Measurements from ENCODE around the gene NLRC3.
"Not testable (repeated sequence)": the region's sequence is repeated elsewhere in the genome, so short reads cannot be mapped to it uniquely, and the experiment has no call there.

Gene NLRC3

GRCh38 chr16:3528406-3528805 lies 48.8 kb downstream of the NLRC3 start:
- Mint-ChIP-seq H3K27ac (no peak overlapping the region), H3K36me3 (ENCODE audit: low read depth) (peaks cover 19% of the 10 kb centered on the region), H3K9me3 (no peaks in the 10 kb centered on the region), H3K4me3 (no peak overlapping the region), H3K27me3 (no peaks in the 10 kb centered on the region), H3K4me1 (ENCODE audit: low read depth) (no peaks in the 10 kb centered on the region)

DNA sequence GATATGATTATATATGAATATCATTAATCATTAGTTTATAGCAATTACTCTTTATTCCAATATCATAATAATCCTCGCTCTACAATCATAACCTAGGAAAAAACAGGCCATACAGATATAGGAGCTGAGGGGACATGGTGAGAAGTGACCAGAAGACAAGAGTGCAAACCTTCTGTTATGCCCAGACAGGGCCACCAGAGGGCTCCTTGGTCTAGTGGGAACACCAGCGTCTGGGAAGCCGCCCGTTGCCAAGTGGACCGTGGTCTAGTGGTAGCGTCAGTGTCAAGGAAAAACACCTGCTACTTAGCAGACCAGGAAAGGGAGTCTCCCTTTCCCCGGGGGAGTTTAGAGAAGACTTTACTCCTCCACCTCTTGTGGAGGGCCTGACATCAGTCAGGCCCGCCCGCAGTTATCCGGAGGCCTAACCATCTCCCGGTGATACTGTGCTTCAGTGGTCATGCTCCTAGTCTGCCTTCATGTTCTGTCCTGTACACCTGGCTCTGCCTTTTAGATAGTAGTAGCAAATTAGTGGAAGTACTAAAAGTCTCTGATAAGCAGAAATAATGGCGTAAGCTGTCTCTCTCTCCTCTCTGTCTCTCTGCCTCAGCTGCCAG lies 49.9 kb downstream of the NLRC3 start:
- H3K4me3 Mint-ChIP-seq, result not testable (repeated sequence)
- H3K36me3 Mint-ChIP-seq (ENCODE audit: low read depth), result peaks cover 22% of the 10 kb centered on the region

DNA sequence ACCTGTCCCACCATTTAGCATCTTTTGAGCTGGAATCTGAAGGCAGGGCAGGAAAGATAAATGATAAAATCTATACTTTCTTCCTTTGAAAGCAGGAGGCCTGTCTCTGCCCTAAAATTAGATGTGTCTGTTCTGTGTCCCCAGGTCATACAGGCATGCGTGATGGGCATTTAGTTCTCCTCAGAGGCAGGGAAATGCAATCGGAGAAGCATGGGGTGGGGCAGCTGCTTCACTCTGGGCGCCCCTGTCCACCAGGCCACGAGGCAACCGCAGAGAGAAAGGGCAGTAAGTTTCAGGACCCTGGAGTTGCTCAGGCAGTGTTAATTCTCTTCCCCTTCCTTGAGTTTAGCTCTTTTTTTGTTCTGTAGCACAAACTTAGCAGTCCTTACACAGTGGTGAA lies 51.3 kb downstream of the NLRC3 start:
- Mint-ChIP-seq H3K4me3 (no peak overlapping the region), H3K27ac (no peak overlapping the region), H3K36me3 (ENCODE audit: low read depth) (peaks cover 24% of the 10 kb centered on the region), H3K4me1 (ENCODE audit: low read depth) (no peaks in the 10 kb centered on the region), H3K9me3 (no peaks in the 10 kb centered on the region), H3K27me3 (no peaks in the 10 kb centered on the region)

More for the DNA sequence above, 49.9 kb downstream of the NLRC3 start:
- not testable (repeated sequence) for H3K9me3 Mint-ChIP-seq; H3K27me3 Mint-ChIP-seq; H3K27ac Mint-ChIP-seq; H3K4me1 Mint-ChIP-seq (ENCODE audit: low read depth)

GRCh38 chr16:3523281-3523680 lies 53.9 kb downstream of the NLRC3 start:
- Mint-ChIP-seq H3K4me3 (no peak overlapping the region), H3K27ac (no peak overlapping the region), H3K9me3 (no peaks in the 10 kb centered on the region), H3K4me1 (ENCODE audit: low read depth) (no peaks in the 10 kb centered on the region), H3K36me3 (ENCODE audit: low read depth) (peaks cover 38% of the 10 kb centered on the region), H3K27me3 (no peaks in the 10 kb centered on the region)

DNA sequence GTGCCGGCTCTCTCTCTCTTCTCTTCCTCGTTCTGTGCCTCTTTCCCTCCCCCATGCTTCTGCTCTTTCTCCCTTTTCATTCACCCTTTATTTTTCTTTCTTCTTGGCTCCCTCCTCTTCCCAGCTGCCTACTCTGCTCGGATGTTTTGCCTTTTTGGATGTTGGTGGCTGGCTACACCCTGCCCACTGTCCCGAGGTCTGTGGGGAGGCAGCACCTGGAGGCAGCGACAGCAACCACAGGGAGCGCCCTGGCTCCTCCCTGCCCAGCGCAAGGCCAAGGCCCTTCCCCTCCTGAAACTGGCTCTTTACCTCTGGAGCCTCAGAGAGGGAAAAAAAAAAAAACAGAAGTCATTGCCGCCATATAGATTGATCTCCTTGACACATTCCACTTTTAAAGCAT lies 56.4 kb downstream of the NLRC3 start:
- Mint-ChIP-seq H3K4me1 (ENCODE audit: low read depth) (no peaks in the 10 kb centered on the region), H3K27ac (no peak overlapping the region), H3K9me3 (no peaks in the 10 kb centered on the region), H3K4me3 (no peak overlapping the region), H3K27me3 (no peaks in the 10 kb centered on the region), H3K36me3 (ENCODE audit: low read depth) (peaks cover 49% of the 10 kb centered on the region)

DNA sequence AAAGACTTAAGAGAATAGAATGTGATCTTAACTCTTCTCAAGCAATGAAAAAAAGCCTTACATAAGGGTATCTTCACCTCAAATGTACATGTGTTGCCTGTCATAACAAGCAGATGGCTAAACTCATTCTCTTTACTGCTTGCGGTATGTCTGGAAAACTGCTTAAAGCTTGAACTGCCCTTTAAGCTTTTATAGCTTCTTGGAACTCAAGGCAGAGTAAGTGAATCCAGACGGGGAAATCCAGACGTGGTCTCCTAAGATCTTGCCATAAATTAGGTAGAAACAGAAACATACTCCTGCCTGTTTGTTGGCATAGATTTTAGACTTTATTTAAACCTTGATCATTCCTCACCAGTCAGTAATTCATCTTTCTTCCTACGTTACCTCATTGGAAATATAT lies 56.8 kb downstream of the NLRC3 start:
- Mint-ChIP-seq H3K4me3 (no peak overlapping the region), H3K9me3 (no peaks in the 10 kb centered on the region), H3K27me3 (no peaks in the 10 kb centered on the region)

DNA sequence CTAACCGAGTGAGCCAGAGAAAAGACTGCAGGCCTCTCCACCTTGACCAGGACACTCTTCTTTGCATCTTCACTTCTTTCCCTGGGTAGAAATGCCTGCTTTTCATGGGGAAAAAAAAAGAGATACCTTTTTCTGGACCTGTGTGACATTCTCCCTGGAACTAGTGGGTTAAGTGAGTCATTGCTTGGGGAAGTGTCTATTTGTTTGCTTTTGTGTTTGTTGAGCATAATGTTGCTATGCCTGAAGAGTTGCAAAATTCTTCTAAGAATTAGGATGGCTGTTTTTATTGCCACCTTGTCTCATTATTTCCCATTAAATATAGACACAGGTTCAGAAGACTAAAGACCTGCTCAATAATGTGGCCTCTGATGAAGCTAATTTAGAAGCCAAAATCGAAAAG lies 57.6 kb downstream of the NLRC3 start:
- Mint-ChIP-seq H3K27me3 (no peaks in the 10 kb centered on the region), H3K4me3 (no peak overlapping the region), H3K27ac (no peak overlapping the region), H3K9me3 (no peaks in the 10 kb centered on the region), H3K36me3 (ENCODE audit: low read depth) (peaks cover 50% of the 10 kb centered on the region), H3K4me1 (ENCODE audit: low read depth) (no peaks in the 10 kb centered on the region)

More for the DNA sequence above, 56.8 kb downstream of the NLRC3 start:
- no peak overlapping the region for H3K27ac Mint-ChIP-seq
- no peaks in the 10 kb centered on the region for H3K4me1 Mint-ChIP-seq (ENCODE audit: low read depth)
- peaks cover 53% of the 10 kb centered on the region for H3K36me3 Mint-ChIP-seq (ENCODE audit: low read depth)

- no peaks in the 10 kb centered on the region for H3K27me3 Mint-ChIP-seq
- H3K9me3 Mint-ChIP-seq, result no peaks in the 10 kb centered on the region
- H3K4me1 Mint-ChIP-seq (ENCODE audit: low read depth), result peaks cover 4% of the 10 kb centered on the region
- H3K27ac Mint-ChIP-seq, result no peak overlapping the region
- H3K36me3 Mint-ChIP-seq (ENCODE audit: low read depth), result peaks cover 51% of the 10 kb centered on the region
- H3K4me3 Mint-ChIP-seq, result no peak overlapping the region
These were observed 58.2 kb downstream of the NLRC3 start for GRCh38 chr16:3518986-3519348.

DNA sequence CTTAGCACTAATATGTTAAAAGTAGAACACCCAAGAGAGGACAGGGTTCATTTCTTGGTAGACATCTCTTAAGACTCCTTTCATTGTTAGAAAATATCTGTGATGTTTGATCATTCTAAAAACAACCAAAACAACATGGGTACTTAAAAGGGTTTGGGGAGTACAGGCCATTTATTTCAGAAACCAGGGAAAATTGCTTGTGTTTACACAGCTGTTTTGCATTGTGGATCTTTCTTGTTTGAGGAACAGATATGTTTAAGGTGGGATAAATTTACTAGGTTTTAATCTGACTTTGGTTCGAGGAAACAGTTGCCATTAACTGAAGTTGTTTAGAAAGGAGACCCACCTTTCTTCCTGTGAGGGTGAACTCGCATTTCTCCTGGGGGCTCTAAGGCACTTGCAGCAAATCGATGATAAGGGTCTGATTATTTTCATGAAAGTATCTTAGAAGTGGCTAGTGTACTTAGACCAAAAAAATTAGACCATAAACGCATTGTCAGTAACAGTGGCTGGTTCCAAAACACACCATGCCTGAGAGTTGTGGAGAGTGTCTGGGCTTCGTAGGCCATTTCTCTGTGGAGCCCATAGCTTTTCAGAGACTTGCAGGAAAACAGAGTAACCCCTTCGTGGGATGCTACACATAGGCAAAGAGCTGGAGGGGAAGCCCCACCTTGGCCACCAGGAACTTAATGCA lies 58.8 kb downstream of the NLRC3 start:
- no peaks in the 10 kb centered on the region for H3K9me3 Mint-ChIP-seq

GRCh38 chr16:3515897-3516296 lies 61.3 kb downstream of the NLRC3 start:
- Mint-ChIP-seq H3K4me3 (no peak overlapping the region), H3K27me3 (no peaks in the 10 kb centered on the region), H3K9me3 (no peaks in the 10 kb centered on the region), H3K4me1 (ENCODE audit: low read depth) (peaks cover 12% of the 10 kb centered on the region), H3K27ac (no peak overlapping the region), H3K36me3 (ENCODE audit: low read depth) (peaks cover 45% of the 10 kb centered on the region)

More for the DNA sequence above, 58.8 kb downstream of the NLRC3 start:
- H3K27me3 Mint-ChIP-seq, result no peaks in the 10 kb centered on the region
- H3K4me3 Mint-ChIP-seq, result no peak overlapping the region
- H3K4me1 Mint-ChIP-seq (ENCODE audit: low read depth), result peaks cover 9% of the 10 kb centered on the region
- peaks cover 54% of the 10 kb centered on the region for H3K36me3 Mint-ChIP-seq (ENCODE audit: low read depth)
- no peak overlapping the region for H3K27ac Mint-ChIP-seq

- H3K36me3 Mint-ChIP-seq (ENCODE audit: low read depth), result peaks cover 43% of the 10 kb centered on the region
- H3K9me3 Mint-ChIP-seq, result no peaks in the 10 kb centered on the region
- no peak overlapping the region for H3K4me3 Mint-ChIP-seq
- no peaks in the 10 kb centered on the region for H3K27me3 Mint-ChIP-seq
- no peak overlapping the region for H3K27ac Mint-ChIP-seq
- peaks cover 24% of the 10 kb centered on the region for H3K4me1 Mint-ChIP-seq (ENCODE audit: low read depth)
These were observed 62.6 kb downstream of the NLRC3 start for GRCh38 chr16:3514621-3515020.

GRCh38 chr16:3513892-3514583 lies 63.2 kb downstream of the NLRC3 start:
- Mint-ChIP-seq H3K27ac (peak overlapping the region; percentile 49), H3K27me3 (no peaks in the 10 kb centered on the region), H3K4me1 (ENCODE audit: low read depth) (peaks cover 30% of the 10 kb centered on the region), H3K9me3 (no peaks in the 10 kb centered on the region), H3K36me3 (ENCODE audit: low read depth) (peaks cover 39% of the 10 kb centered on the region), H3K4me3 (no peak overlapping the region)

DNA sequence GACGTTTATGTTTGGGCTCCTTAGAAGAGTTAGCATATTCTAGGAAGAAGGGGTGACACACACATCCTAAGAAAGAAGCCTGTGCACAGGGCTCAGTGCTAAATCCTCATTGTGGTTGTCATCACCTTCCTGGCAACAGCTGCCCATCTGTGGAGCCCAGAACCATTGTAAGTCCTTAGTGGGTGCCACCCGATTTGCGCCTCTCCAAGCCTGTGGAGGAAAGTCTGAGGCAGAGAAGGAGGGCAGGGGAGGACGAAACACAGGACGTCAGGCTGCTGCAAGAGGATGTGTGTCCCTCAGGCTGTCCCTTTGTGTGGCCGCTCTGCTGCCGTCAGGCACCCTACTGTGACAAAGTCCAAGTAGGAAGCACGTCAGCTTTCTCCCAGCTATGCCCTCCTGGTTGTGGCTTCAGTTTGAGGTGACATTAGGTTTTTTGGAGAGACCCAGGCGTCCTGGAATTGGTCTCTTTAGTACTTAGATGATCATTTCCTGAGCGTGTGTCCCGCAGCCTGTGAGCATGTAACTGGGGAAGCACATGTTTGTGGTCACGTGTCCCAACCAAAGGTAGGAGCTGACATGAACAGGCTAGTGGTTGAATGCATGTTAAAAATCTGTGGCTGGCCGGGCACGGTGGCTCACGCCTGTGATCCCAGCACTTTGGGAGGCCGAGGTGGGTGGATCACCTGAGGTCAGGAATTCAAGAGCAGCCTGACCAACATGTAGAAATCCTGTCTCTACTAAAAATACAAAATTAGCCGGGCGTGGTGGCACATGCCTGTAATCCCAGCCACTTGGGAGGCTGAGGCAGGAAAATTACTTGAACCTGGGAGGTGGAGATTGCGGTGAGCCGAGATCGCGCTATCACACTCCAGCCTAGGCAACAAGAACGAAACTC lies 65.7 kb downstream of the NLRC3 start:
- H3K36me3 Mint-ChIP-seq (ENCODE audit: low read depth), result peaks cover 44% of the 10 kb centered on the region
- peaks cover 38% of the 10 kb centered on the region for H3K4me1 Mint-ChIP-seq (ENCODE audit: low read depth)
- H3K4me3 Mint-ChIP-seq, result no peak overlapping the region
- H3K27ac Mint-ChIP-seq, result no peak overlapping the region
- H3K9me3 Mint-ChIP-seq, result no peaks in the 10 kb centered on the region
- no peaks in the 10 kb centered on the region for H3K27me3 Mint-ChIP-seq

DNA sequence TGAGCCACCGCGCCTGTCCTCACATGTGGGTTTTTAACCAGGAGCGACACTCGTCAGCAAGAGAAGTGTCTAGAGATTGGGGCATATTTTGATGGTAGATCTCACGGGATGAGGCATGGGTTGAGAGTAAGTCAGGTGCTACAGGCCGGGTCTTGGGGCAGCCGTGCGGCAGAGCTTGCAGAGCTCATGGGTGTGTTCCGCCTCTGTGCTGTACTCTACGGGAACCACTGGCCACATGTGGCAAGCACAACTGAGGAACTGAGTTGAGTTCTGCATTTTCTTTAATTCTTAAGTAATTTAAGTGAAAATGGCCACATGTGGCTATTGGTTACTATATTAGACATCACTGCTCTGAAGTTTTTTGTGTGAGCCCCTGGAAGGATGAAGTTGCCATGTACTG lies 66.8 kb downstream of the NLRC3 start:
- Mint-ChIP-seq H3K36me3 (ENCODE audit: low read depth) (peaks cover 41% of the 10 kb centered on the region), H3K4me1 (ENCODE audit: low read depth) (peaks cover 47% of the 10 kb centered on the region), H3K27me3 (no peaks in the 10 kb centered on the region), H3K9me3 (no peaks in the 10 kb centered on the region), H3K4me3 (no peak overlapping the region), H3K27ac (peak overlapping the region; percentile 79)

- no peaks in the 10 kb centered on the region for H3K9me3 Mint-ChIP-seq
- H3K36me3 Mint-ChIP-seq (ENCODE audit: low read depth), result peaks cover 42% of the 10 kb centered on the region
- H3K27me3 Mint-ChIP-seq, result no peaks in the 10 kb centered on the region
These were observed 67.7 kb downstream of the NLRC3 start for GRCh38 chr16:3509470-3509928.

More at GRCh38 chr16:3509470-3509928, 67.7 kb downstream of the NLRC3 start:
- H3K4me1 Mint-ChIP-seq (ENCODE audit: low read depth), result peaks cover 53% of the 10 kb centered on the region
- H3K4me3 Mint-ChIP-seq, result no peak overlapping the region
- H3K27ac Mint-ChIP-seq, result peak overlapping the region; percentile 81
